B cell (primary cell): ENCODE results near the gene RLBP1. TPM values are rescaled to one million over a fixed set of nuclear protein-coding genes. Genes with fewer than 3 reads are reported as not detected.

Source experiments
- ATAC-seq: fragments of 200-7000 bp; cut with Tn5 transposase; one replicate; pipeline ENCODE4 v1.10.0; 2021; ENCODE audit warnings: low read depth, mild to moderate bottlenecking, moderate number of reproducible peaks, moderate library complexity
- CTCF ChIA-PET: fragments of 350-600 bp; sonication (Branson Sonifier 250); formaldehyde crosslinking; loops from one replicate; lab custom pipeline; 2021; ENCODE audit warnings: antibody characterized with exemption, inconsistent platforms; lab: Charles Lee
- POLR2A ChIA-PET: fragments of 350-600 bp; sonication (Branson Sonifier 250); formaldehyde crosslinking; loops from one replicate; lab custom pipeline; 2021; ENCODE audit warnings: antibody characterized with exemption; lab: Charles Lee
- DNase-seq: peaks from one replicate; pipeline ENCODE4 v3.0.0; 2013
- H2AFZ ChIP-seq: 2 replicates; pipeline ENCODE4 v1.6.1; 2012; ENCODE audit warnings: mild to moderate bottlenecking, low read depth, low read length; ENCODE audit not compliant: insufficient read depth, poor library complexity, severe bottlenecking
- H3K27ac ChIP-seq, 2 donors: 1 replicate in 1 of 2; 2 replicates in 1 of 2; pipeline ENCODE4 v1.5.1; 2012 to 2013; ENCODE audit warnings: low read length in 2 of 2, mild to moderate bottlenecking in 2 of 2, moderate library complexity in 1 of 2
- H3K27me3 ChIP-seq, 4 experiments: fragments of 200-600 bp in 1 of 4; sonication (generic) in 1 of 4; replicated peaks in 1 of 4; 1 replicate in 2 of 4; 2 replicates in 2 of 4; pipeline versions ENCODE4 v1.6.1 to v1.7.0; 2013 to 2016; ENCODE audit warnings: low read length in 3 of 4, mild to moderate bottlenecking in 2 of 4, mixed read lengths in 1 of 4, moderate library complexity in 1 of 4; ENCODE audit not compliant: insufficient read depth in 4 of 4, control insufficient read depth in 3 of 4; ENCODE audit errors: control extremely low read depth in 1 of 4
- H3K36me3 ChIP-seq, 2 experiments: replicated peaks in 1 of 2; 1 replicate in 1 of 2; 2 replicates in 1 of 2; pipeline versions ENCODE4 v1.6.1 to v1.7.1; 2013; ENCODE audit warnings: low read length in 1 of 2; ENCODE audit not compliant: insufficient read depth in 2 of 2, control insufficient read depth in 1 of 2; ENCODE audit errors: control extremely low read depth in 1 of 2, extremely low read depth in 1 of 2
- H3K4me1 ChIP-seq, 2 donors: fragments of 200-600 bp in 1 of 2; sonication (generic) in 1 of 2; 1 replicate in 1 of 2; 2 replicates in 1 of 2; pipeline versions ENCODE4 v1.5.1 to v1.6.1; 2013 to 2017; ENCODE audit warnings: low read length in 2 of 2; ENCODE audit not compliant: control insufficient read depth in 2 of 2, insufficient read depth in 2 of 2
- H3K4me2 ChIP-seq: replicated peaks from 2 replicates; pipeline ENCODE3; 2012; ENCODE audit warnings: mild to moderate bottlenecking, low read depth, low read length; ENCODE audit not compliant: poor library complexity, severe bottlenecking
- H3K4me3 ChIP-seq, 5 experiments: fragments of 200-600 bp in 1 of 5; sonication (generic) in 1 of 5; 1 replicate in 3 of 5; 2 replicates in 2 of 5; pipeline versions ENCODE4 v1.5.1 to v1.7.0; 2011 to 2016; ENCODE audit warnings: low read length in 4 of 5, mild to moderate bottlenecking in 4 of 5, low read depth in 2 of 5, control low read depth in 1 of 5, moderate library complexity in 1 of 5; ENCODE audit not compliant: insufficient read depth in 1 of 5; ENCODE audit errors: control extremely low read depth in 1 of 5, extremely low read depth in 1 of 5
- H3K79me2 ChIP-seq: fragments of 200-600 bp; sonication (generic); one replicate; pipeline ENCODE4 v1.6.0; 2016; ENCODE audit warnings: low read length; ENCODE audit not compliant: control insufficient read depth, insufficient read depth
- H3K9ac ChIP-seq: fragments of 200-600 bp; sonication (generic); 2 replicates; pipeline ENCODE4 v1.6.1; 2017; ENCODE audit warnings: mild to moderate bottlenecking, low read length, moderate library complexity
- H3K9me3 ChIP-seq, 3 donors: one replicate each; pipeline versions ENCODE4 v1.6.1 to v1.7.1; 2013; ENCODE audit warnings: low read length in 2 of 3; ENCODE audit not compliant: control insufficient read depth in 2 of 3, insufficient read depth in 1 of 3; ENCODE audit errors: control extremely low read depth in 1 of 3
- H4K20me1 ChIP-seq: 2 replicates; pipeline ENCODE4 v1.6.0; 2012; ENCODE audit warnings: mild to moderate bottlenecking, low read length; ENCODE audit not compliant: insufficient read depth, control insufficient read depth, poor library complexity, severe bottlenecking
- H3K27ac Mint-ChIP-seq: one replicate; pipeline ENCODE4 v1.8.0; 2021; ENCODE audit warnings: mixed read lengths
- H3K27me3 Mint-ChIP-seq: one replicate; pipeline ENCODE4 v1.8.0; 2021; ENCODE audit warnings: mixed read lengths
- H3K4me1 Mint-ChIP-seq: one replicate; pipeline ENCODE4 v1.8.0; 2021; ENCODE audit warnings: mixed read lengths
- H3K4me3 Mint-ChIP-seq: one replicate; pipeline ENCODE4 v1.8.0; 2021; ENCODE audit warnings: mixed read lengths
- H3K9me3 Mint-ChIP-seq: one replicate; pipeline ENCODE4 v1.8.0; 2022; ENCODE audit warnings: mixed read lengths; ENCODE audit not compliant: insufficient read depth
- CTCF ChIP-seq: fragments of 200-600 bp; IDR thresholded peaks from one replicate; pipeline ENCODE4 v1.8.0; 2022; ENCODE audit warnings: antibody characterized with exemption, mild to moderate bottlenecking
- EZH2 ChIP-seq: IDR thresholded peaks from 2 replicates; pipeline ENCODE4 v1.6.1; 2012; ENCODE audit warnings: borderline replicate concordance, low read depth, mild to moderate bottlenecking, moderate library complexity, low read length; ENCODE audit not compliant: insufficient read depth, poor library complexity, severe bottlenecking
- WGBS: methylation state at CpG from one replicate; pipeline ENCODE4 v1.1.5; 2013; ENCODE audit warnings: missing lambda C conversion rate; ENCODE audit not compliant: insufficient coverage; 5-methylcytosine and 5-hydroxymethylcytosine counted together
- intact Hi-C: fragments of 100-400 bp; cut with micrococcal nuclease; formaldehyde crosslinking; loops from one replicate; pipeline ENCODE4 v1.10.0; 2022
- polyA plus RNA-seq: library from polyadenylated mRNA; depleted of rRNA; stranded (reverse); fragments of >200 nt; gene quantifications from 2 replicates; pipeline ENCODE4 v1.2.3, GENCODE V29; 2012
- total RNA-seq, 2 donors: library from RNA; stranded (reverse); fragments of 120-200 nt in 1 of 2; gene quantifications; 1 replicate in 1 of 2; 2 replicates in 1 of 2; pipeline versions ENCODE4 v1.2.3 to v1.2.4, GENCODE V29; 2013 to 2022

RLBP1 gene
- total and polyA plus RNA-seq, 2 donors (not counting 1 experiment from before 2014, with no cell fraction given): not detected

GRCh38 chr15:89179966-89180875 lies 41.2 kb downstream of the RLBP1 start:
- ChIA-PET POLR2A (no interaction called here), CTCF (interaction anchor here (1.0 to 6.1 kb wide), 5 partner anchors 9 to 275 kb away, joined by 3 to 73 read pairs (median 4); no protein-coding TSS in a partner anchor)
- Histone ChIP-seq H3K4me3 (no peak overlapping the region), H3K27ac (no peak overlapping the region), H3K36me3 (peaks cover 5 to 26% of the 10 kb centered on the region in 2 experiments), H4K20me1 (no peaks in the 10 kb centered on the region), H3K27me3 (no peaks in the 10 kb centered on the region), H2AFZ (no peak overlapping the region), H3K4me1 (no peaks in the 10 kb centered on the region), H3K4me2 (no peak overlapping the region), H3K79me2 (no peaks in the 10 kb centered on the region), H3K9me3 (no peaks in the 10 kb centered on the region), H3K9ac (no peak overlapping the region)
- DNase-seq: no peak
- no peaks in the 10 kb centered on the region for H3K27me3 Mint-ChIP-seq
- no peak overlapping the region for H3K27ac Mint-ChIP-seq
- H3K9me3 Mint-ChIP-seq: no peaks in the 10 kb centered on the region
- TF ChIP-seq EZH2: no peak
- no peak for TF ChIP-seq CTCF
- H3K4me1 Mint-ChIP-seq: no peaks in the 10 kb centered on the region
- WGBS: 61% methylated on average over 3 of the region's 5 CpGs
- ATAC-seq: no peak
- intact Hi-C loops: loop anchor here (10.0 kb wide), 1 partner anchor 555 kb away; the partner anchor contains the start of gene AEN
- H3K4me3 Mint-ChIP-seq: no peak overlapping the region
